GM06990 (cell line): ENCODE results near the gene ZDHHC14.
"Not testable (repeated sequence)": the region's sequence is repeated elsewhere in the genome, so short reads cannot be mapped to it uniquely, and the experiment has no call there.

Experiments used
- DNase-seq: peaks from one replicate; pipeline ENCODE4 v3.0.0-alpha.2; 2011; ENCODE audit not compliant: insufficient read length; ENCODE audit errors: extremely low read depth
- H3K27me3 ChIP-seq: replicated peaks from 2 replicates; pipeline ENCODE4 v1.6.0; 2011; ENCODE audit warnings: low read length; ENCODE audit not compliant: control insufficient read depth, insufficient read depth
- H3K36me3 ChIP-seq: 2 replicates; pipeline ENCODE4 v1.5.1; 2011; ENCODE audit warnings: low read length; ENCODE audit not compliant: control insufficient read depth, insufficient read depth
- H3K4me3 ChIP-seq: replicated peaks from 2 replicates; pipeline ENCODE4 v1.5.1; 2011; ENCODE audit warnings: low read depth, mild to moderate bottlenecking, control low read depth, low read length
- CTCF ChIP-seq: IDR thresholded peaks from 2 replicates; pipeline ENCODE4 v1.5.1; 2011; ENCODE audit warnings: low read length, control low read depth, mild to moderate bottlenecking, inconsistent platforms; ENCODE audit not compliant: insufficient read depth, poor library complexity, severe bottlenecking

The ZDHHC14 gene

GRCh38 chr6:157688960-157689599 lies 308.1 kb downstream of the ZDHHC14 start:
- DNase-seq: no peak
- H3K27me3 ChIP-seq: peaks cover 6% of the 10 kb centered on the region
- no peaks in the 10 kb centered on the region for H3K36me3 ChIP-seq
- no peak for TF ChIP-seq CTCF
- H3K4me3 ChIP-seq: no peak overlapping the region

GRCh38 chr6:157689875-157690274 lies 308.9 kb downstream of the ZDHHC14 start:
- Histone ChIP-seq H3K36me3 (no peaks in the 10 kb centered on the region), H3K27me3 (peaks cover 6% of the 10 kb centered on the region), H3K4me3 (no peak overlapping the region)
- DNase-seq: no peak
- TF ChIP-seq CTCF: no peak

GRCh38 chr6:157690441-157691210 lies 309.6 kb downstream of the ZDHHC14 start:
- H3K36me3 ChIP-seq: no peaks in the 10 kb centered on the region
- peaks cover 6% of the 10 kb centered on the region for H3K27me3 ChIP-seq
- no peak overlapping the region for H3K4me3 ChIP-seq
- no peak for DNase-seq
- no peak for TF ChIP-seq CTCF

GRCh38 chr6:157691621-157692020 lies 310.6 kb downstream of the ZDHHC14 start:
- H3K36me3 ChIP-seq, DNase-seq, H3K27me3 ChIP-seq, H3K4me3 ChIP-seq: not testable (repeated sequence)

GRCh38 chr6:157693867-157694266 lies 312.9 kb downstream of the ZDHHC14 start:
- peaks cover 6% of the 10 kb centered on the region for H3K27me3 ChIP-seq
- H3K36me3 ChIP-seq: no peaks in the 10 kb centered on the region
- H3K4me3 ChIP-seq: no peak overlapping the region
- DNase-seq: no peak
- TF ChIP-seq CTCF: no peak

GRCh38 chr6:157695301-157696040 lies 314.5 kb downstream of the ZDHHC14 start:
- Histone ChIP-seq H3K27me3 (peaks cover 6% of the 10 kb centered on the region), H3K4me3 (no peak overlapping the region), H3K36me3 (no peaks in the 10 kb centered on the region)
- no peak for TF ChIP-seq CTCF
- no peak for DNase-seq
